ENCODE measurements around the gene MSANTD2.

Gene MSANTD2

GRCh38 chr11:124758355-124759265, 41.6 kb downstream of the MSANTD2 start:
- TF ChIP-seq CEBPB (IDR thresholded peaks at IDR 0.05) (no peak), TEAD4 (IDR thresholded peaks at IDR 0.05) (no peak), TCF12 (IDR thresholded peaks at IDR 0.05; ENCODE audit: low read depth) (no peak)

GRCh38 chr11:124757320-124757719, 42.9 kb downstream of the MSANTD2 start:
- TF ChIP-seq YY1 (IDR thresholded peaks at IDR 0.05; ENCODE audit: low read depth), result no peak
- TF ChIP-seq CEBPB (IDR thresholded peaks at IDR 0.05), result no peak
- no peak for TF ChIP-seq TAF1 (IDR thresholded peaks at IDR 0.05; ENCODE audit: low read depth)
- TF ChIP-seq FOXM1 (IDR thresholded peaks at IDR 0.05; ENCODE audit: borderline replicate concordance, low read depth), result no peak
- TF ChIP-seq USF1 (IDR thresholded peaks at IDR 0.05), result no peak
- TF ChIP-seq MAX (IDR thresholded peaks at IDR 0.05), result no peak
- no peak for TF ChIP-seq NFIC (IDR thresholded peaks at IDR 0.05)
- no peak for TF ChIP-seq RAD21 (IDR thresholded peaks at IDR 0.05; ENCODE audit: low read depth)
- no peak for TF ChIP-seq TCF12 (IDR thresholded peaks at IDR 0.05; ENCODE audit: low read depth)
- no peak for TF ChIP-seq EGR1 (IDR thresholded peaks at IDR 0.05)
- no peak for TF ChIP-seq ZBTB7A (IDR thresholded peaks at IDR 0.05; ENCODE audit: low read depth)
- no peak for TF ChIP-seq EP300 (IDR thresholded peaks at IDR 0.05; ENCODE audit: borderline replicate concordance)
- TF ChIP-seq CREB1 (IDR thresholded peaks at IDR 0.05; ENCODE audit: low read depth), result no peak
- TF ChIP-seq TEAD4 (IDR thresholded peaks at IDR 0.05), result no peak
- no peak for TF ChIP-seq REST (IDR thresholded peaks at IDR 0.05; ENCODE audit: low read depth)

- TF ChIP-seq ZBTB7A (IDR thresholded peaks at IDR 0.05; ENCODE audit: low read depth), result no peak
- no peak for TF ChIP-seq MAX (IDR thresholded peaks at IDR 0.05)
- no peak for TF ChIP-seq REST (IDR thresholded peaks at IDR 0.05; ENCODE audit: low read depth)
- TF ChIP-seq TCF12 (IDR thresholded peaks at IDR 0.05; ENCODE audit: low read depth), result no peak
- no peak for TF ChIP-seq NFIC (IDR thresholded peaks at IDR 0.05)
- TF ChIP-seq CREB1 (IDR thresholded peaks at IDR 0.05; ENCODE audit: low read depth), result no peak
- no peak for TF ChIP-seq FOXM1 (IDR thresholded peaks at IDR 0.05; ENCODE audit: borderline replicate concordance, low read depth)
- TF ChIP-seq CEBPB (IDR thresholded peaks at IDR 0.05), result no peak
These were observed 43.4 kb downstream of the MSANTD2 start for GRCh38 chr11:124756753-124757227.

GRCh38 chr11:124756033-124756752, 44.0 kb downstream of the MSANTD2 start:
- no peak for TF ChIP-seq CEBPB (IDR thresholded peaks at IDR 0.05)
- no peak for TF ChIP-seq USF1 (IDR thresholded peaks at IDR 0.05)
- TF ChIP-seq EGR1 (IDR thresholded peaks at IDR 0.05), result no peak
- no peak for TF ChIP-seq YY1 (IDR thresholded peaks at IDR 0.05; ENCODE audit: low read depth)
- TF ChIP-seq RAD21 (IDR thresholded peaks at IDR 0.05; ENCODE audit: low read depth), result no peak
- no peak for TF ChIP-seq ZBTB7A (IDR thresholded peaks at IDR 0.05; ENCODE audit: low read depth)
- no peak for TF ChIP-seq TAF1 (IDR thresholded peaks at IDR 0.05; ENCODE audit: low read depth)

GRCh38 chr11:124754710-124755109, 45.5 kb downstream of the MSANTD2 start:
- TF ChIP-seq RAD21 (IDR thresholded peaks at IDR 0.05; ENCODE audit: low read depth) (no peak), YY1 (IDR thresholded peaks at IDR 0.05; ENCODE audit: low read depth) (no peak), NFIC (IDR thresholded peaks at IDR 0.05) (no peak), ZBTB7A (IDR thresholded peaks at IDR 0.05; ENCODE audit: low read depth) (no peak), TCF12 (IDR thresholded peaks at IDR 0.05; ENCODE audit: low read depth) (no peak), FOXM1 (IDR thresholded peaks at IDR 0.05; ENCODE audit: borderline replicate concordance, low read depth) (no peak), REST (IDR thresholded peaks at IDR 0.05; ENCODE audit: low read depth) (no peak), EGR1 (IDR thresholded peaks at IDR 0.05) (no peak), EP300 (IDR thresholded peaks at IDR 0.05; ENCODE audit: borderline replicate concordance) (no peak), CREB1 (IDR thresholded peaks at IDR 0.05; ENCODE audit: low read depth) (no peak), USF1 (IDR thresholded peaks at IDR 0.05) (no peak), CEBPB (IDR thresholded peaks at IDR 0.05) (no peak), MAX (IDR thresholded peaks at IDR 0.05) (no peak), TEAD4 (IDR thresholded peaks at IDR 0.05) (no peak), TAF1 (IDR thresholded peaks at IDR 0.05; ENCODE audit: low read depth) (no peak)
